K562 (cell line): ENCODE data around the gene HEXD. TPM values are rescaled to one million over a fixed set of nuclear protein-coding genes. Genes with fewer than 3 reads are reported as not detected.
A peak's percentile ranks its signal among the peaks of the same experiment; 100 is the strongest.

ENCODE experiments used
- ASH1L ChIP-seq: fragments of 450-650 bp; IDR thresholded peaks from 2 replicates; pipeline ENCODE4 v1.6.1; 2018; ENCODE audit warnings: borderline replicate concordance, mild to moderate bottlenecking, low read depth; ENCODE audit not compliant: partially characterized antibody
- CAMTA2 ChIP-seq: fragments of 250-450 bp; sonication (Bioruptor Pico); conservative IDR thresholded peaks from 2 replicates; pipeline ENCODE4 v1.5.1; 2022
- CBX1 ChIP-seq: sonication (generic); IDR thresholded peaks from 2 replicates; pipeline ENCODE4 v1.6.1; 2016; ENCODE audit warnings: antibody characterized with exemption, low read depth, mild to moderate bottlenecking
- FOXM1 ChIP-seq, 2 experiments: fragments of 450-650 bp in 1 of 2; sonication (generic) in 1 of 2; formaldehyde crosslinking in 1 of 2; IDR thresholded peaks; 2 replicates each; pipeline versions ENCODE4 v1.6.1 to v1.9.0; 2017 to 2022; ENCODE audit warnings: low read depth in 2 of 2, mild to moderate bottlenecking in 2 of 2, missing genetic modification reagents in 1 of 2, moderate library complexity in 1 of 2
- HMBOX1 ChIP-seq: sonication (generic); IDR thresholded peaks from 2 replicates; pipeline ENCODE4 v1.6.1; 2016
- MNT ChIP-seq, 2 experiments: fragments of 450-650 bp; conservative IDR thresholded peaks; 2 replicates each; pipeline ENCODE4 v1.6.1; 2017; ENCODE audit warnings: mild to moderate bottlenecking in 2 of 2, moderate library complexity in 2 of 2
- RCOR1 ChIP-seq, 2 experiments: IDR thresholded peaks; 2 replicates each; pipeline ENCODE4 v1.6.1; 2012; ENCODE audit warnings: low read depth in 2 of 2, low read length in 2 of 2, borderline replicate concordance in 1 of 2, improper control_type of control experiment in 1 of 2
- REST ChIP-seq, 2 experiments: fragments of 450-650 bp; formaldehyde crosslinking in 1 of 2; IDR thresholded peaks; 2 replicates each; pipeline versions ENCODE4 v1.4.0 to v1.6.1; 2014 to 2020; ENCODE audit warnings: mild to moderate bottlenecking in 2 of 2, borderline replicate concordance in 1 of 2, low read depth in 1 of 2
- SRSF9 ChIP-seq: fragments of 200-400 bp; formaldehyde crosslinking; IDR thresholded peaks from 2 replicates; pipeline ENCODE4 v1.6.1; 2017; ENCODE audit warnings: low read depth, low read length, borderline replicate concordance
- TBP ChIP-seq: optimal IDR thresholded peaks from 2 replicates; pipeline ENCODE3; 2011; ENCODE audit warnings: low read depth, low read length, improper control_type of control experiment
- ZBTB7A ChIP-seq: IDR thresholded peaks from 2 replicates; pipeline ENCODE4 v1.6.1; 2011; ENCODE audit warnings: low read depth, mild to moderate bottlenecking, low read length, moderate library complexity, borderline replicate concordance; ENCODE audit not compliant: control insufficient read depth
- ZHX1 ChIP-seq: fragments of 150-350 bp; conservative IDR thresholded peaks from 2 replicates; pipeline ENCODE4 v1.6.1; 2014; ENCODE audit warnings: low read length
- ZNF174 ChIP-seq: fragments of 250-450 bp; sonication (Bioruptor Pico); IDR thresholded peaks from 2 replicates; pipeline ENCODE4 v1.4.0; 2020; ENCODE audit warnings: mild to moderate bottlenecking
- ZNF23 ChIP-seq: fragments of 250-450 bp; sonication (Bioruptor Pico); IDR thresholded peaks from 2 replicates; pipeline ENCODE4 v1.4.0; 2020; ENCODE audit warnings: mild to moderate bottlenecking
- ZNF3 ChIP-seq: fragments of 250-450 bp; sonication (Bioruptor Pico); IDR thresholded peaks from 2 replicates; pipeline ENCODE4 v1.5.0; 2021; ENCODE audit warnings: mild to moderate bottlenecking, moderate library complexity
- polyA plus RNA-seq, 8 experiments: library from polyadenylated mRNA; depleted of rRNA in 4 of 8; stranded (reverse) in 5 of 8; unstranded in 3 of 8; fragments of >200 nt; fragmentation: Nextera tagmentation in 2 of 8; fragmentation: Illumina TruSeq in 1 of 8; extraction: Ambion mirVana in 2 of 8; extraction: Trizol in 1 of 8; gene quantifications; 2 replicates each; pipeline versions ENCODE4 v1.2.1 to v1.2.3, GENCODE V29; 2011 to 2014; ENCODE audit warnings: inconsistent platforms in 1 of 8, missing spikeins in 1 of 8
- total RNA-seq, 7 experiments: library from RNA; depleted of rRNA in 6 of 7; stranded (reverse); fragments of >200 nt in 6 of 7; fragmentation: Illumina TruSeq in 2 of 7; extraction: Trizol in 2 of 7; gene quantifications; 2 replicates each; pipeline versions ENCODE4 v1.2.1 to v1.2.3, GENCODE V29; 2011 to 2021; ENCODE audit warnings: low replicate concordance in 1 of 7

The HEXD gene
- total and polyA plus RNA-seq, 9 of the 15 experiments (the other 6 are each of a cell fraction or from before 2014, with no cell fraction given): 1.0 to 25.3 (median 10.0) TPM

- peak; percentile 76; the same call in 1 of the 2 replicates for TF ChIP-seq REST (IDR thresholded peaks at IDR 0.05; ENCODE audit: borderline replicate concordance)
- TF ChIP-seq REST (CRISPR knock-in tag; IDR thresholded peaks at IDR 0.05; ENCODE audit: low read depth): no peak
- no peak for TF ChIP-seq ZHX1
- TF ChIP-seq RCOR1 (IDR thresholded peaks at IDR 0.05; ENCODE audit: borderline replicate concordance in 1 of 2, low read depth in 2 of 2, low read length in 2 of 2): 0 out of 4 replicates have a peak, but pooled peaks of 1 of the 2 experiments have one; percentile 10
- TF ChIP-seq ASH1L: no peak
- TF ChIP-seq ZBTB7A: no peak
- TF ChIP-seq CAMTA2 (CRISPR knock-in tag): no peak
- TF ChIP-seq ZNF3 (CRISPR knock-in tag): no peak
- TF ChIP-seq ZNF174 (CRISPR knock-in tag): no peak
- TF ChIP-seq SRSF9: no peak
- peak in 1 of 2 experiments; percentile 91; a peak in 3 of 4 replicates for TF ChIP-seq MNT (conservative IDR thresholded peaks at IDR 0.05)
- no peak for TF ChIP-seq CBX1
- TF ChIP-seq TBP: no peak
- TF ChIP-seq ZNF23: no peak
- TF ChIP-seq FOXM1 (IDR thresholded peaks at IDR 0.05; ENCODE audit: low read depth): no peak
- TF ChIP-seq FOXM1 (CRISPR knock-in tag; IDR thresholded peaks at IDR 0.05; ENCODE audit: low read depth): no peak
- no peak for TF ChIP-seq HMBOX1
These were observed 39.7 kb downstream of the HEXD start (continued) for GRCh38 chr17:82457929-82458178.
